Measurements from ENCODE around the gene PHLDB2.

- TF ChIP-seq CTCF (IDR thresholded peaks at IDR 0.05) (no peak), TP53 (CRISPR knock-in tag; IDR thresholded peaks at IDR 0.05) (no peak), REST (IDR thresholded peaks at IDR 0.05) (no peak), USF2 (IDR thresholded peaks at IDR 0.05) (no peak), MAZ (IDR thresholded peaks at IDR 0.05; ENCODE audit: borderline replicate concordance, low read depth, low read length) (no peak), SMC3 (IDR thresholded peaks at IDR 0.05) (no peak), POLR2A (IDR thresholded peaks at IDR 0.05; ENCODE audit: low read length) (no peak), ESRRA (IDR thresholded peaks at IDR 0.05; ENCODE audit: borderline replicate concordance, low read length) (no peak)
Observed at GRCh38 chr3:111853068-111853467, 6.0 kb upstream of the PHLDB2 start.
